Right renal cortex interstitium (tissue), 3 donors: ENCODE data around the gene SEM1. TPM values are rescaled to one million over a fixed set of nuclear protein-coding genes. Genes with fewer than 3 reads are reported as not detected.
"Not testable (repeated sequence)": the region's sequence is repeated elsewhere in the genome, so short reads cannot be mapped to it uniquely, and the experiment has no call there.

Source experiments
- DNase-seq, 3 donors: peaks; one replicate each; pipeline ENCODE4 v3.0.0-alpha.2; 2013; ENCODE audit warnings: low read depth in 3 of 3, low spot score in 2 of 3
- polyA plus RNA-seq, 3 donors: library from polyadenylated mRNA; unstranded; fragments of 120-200 nt; gene quantifications; one replicate each; pipeline ENCODE4 v1.2.1, GENCODE V29; 2013; ENCODE audit not compliant: insufficient read length in 3 of 3

Gene SEM1
- polyA plus RNA-seq, 3 donors: 238 to 250 (median 250) TPM

DNA sequence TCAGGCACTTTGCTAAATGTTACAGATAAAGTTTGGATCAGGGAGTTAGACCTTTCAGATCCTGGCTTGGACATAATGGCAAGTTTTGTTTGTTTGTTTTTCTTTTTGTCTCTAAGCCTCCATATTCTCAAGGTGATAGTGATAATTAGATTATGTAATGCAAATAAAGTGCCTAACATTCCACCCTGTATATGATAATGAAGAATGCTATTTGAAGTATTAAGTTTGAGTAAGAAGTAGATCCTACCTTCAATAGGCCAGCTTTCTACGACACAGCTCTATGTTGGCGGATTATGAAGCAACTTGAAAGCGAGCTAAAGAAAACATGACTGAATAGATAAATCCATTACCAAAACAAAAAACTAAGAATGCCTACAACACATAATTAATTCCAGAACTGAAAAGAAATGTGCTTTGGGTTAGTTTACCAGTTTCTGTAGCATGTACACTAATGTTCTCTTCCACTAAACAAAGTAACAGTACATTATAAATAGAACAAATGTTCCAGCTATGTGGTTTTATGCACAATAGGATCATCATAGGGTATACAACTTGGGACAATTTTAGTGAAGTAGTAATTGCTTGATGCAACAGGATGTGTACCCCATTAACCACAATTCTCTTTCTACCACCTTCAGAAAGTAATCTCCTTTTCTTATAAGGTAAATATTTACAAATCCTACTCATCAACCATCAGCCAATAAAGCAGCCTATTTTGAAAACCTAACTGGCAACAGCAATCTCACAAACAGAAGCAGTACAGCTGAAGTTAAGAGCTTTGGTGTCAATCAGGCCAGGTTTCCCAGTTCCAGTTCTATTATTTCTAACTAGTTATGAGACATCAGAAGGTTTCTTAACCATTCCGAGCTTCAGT lies 1.5 kb downstream of the SEM1 start:
- no peak for DNase-seq

DNA sequence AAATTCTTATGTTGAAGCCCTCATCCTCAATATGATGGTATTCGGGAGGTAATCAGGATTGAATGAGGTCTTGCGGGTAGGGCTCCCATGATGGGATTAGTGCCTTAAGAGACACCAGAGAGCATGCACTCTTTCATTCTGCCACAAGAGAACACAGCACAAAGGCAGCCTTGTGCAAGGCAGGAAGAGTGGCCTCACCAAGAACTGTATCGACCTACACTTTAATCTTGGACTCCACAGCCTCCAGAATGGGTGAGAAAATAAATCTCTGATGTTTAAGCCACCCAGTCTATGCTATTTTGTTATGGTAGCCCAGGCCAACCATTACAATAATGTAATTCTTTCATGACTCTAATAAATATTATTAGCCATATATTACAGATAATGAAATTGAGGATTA lies 8.4 kb downstream of the SEM1 start:
- no peak for DNase-seq

DNA sequence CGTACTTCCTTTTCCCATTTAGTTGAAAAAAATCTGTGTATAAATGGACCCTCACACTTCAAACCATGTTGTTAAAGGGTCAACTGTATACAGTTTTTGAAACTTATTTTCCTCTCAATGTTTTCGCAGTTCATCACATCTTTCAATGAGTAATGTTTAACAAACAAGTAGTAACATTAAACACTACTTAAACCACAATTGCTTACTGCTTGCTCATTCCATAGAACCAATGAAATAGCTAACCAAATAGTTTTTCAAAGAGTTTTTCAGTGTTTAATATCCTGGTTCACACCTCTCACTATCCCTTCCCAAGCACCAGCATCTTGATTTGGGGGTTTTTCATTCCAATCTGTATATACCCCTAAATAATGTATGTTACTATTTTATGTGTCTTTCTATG lies 9.1 kb downstream of the SEM1 start:
- DNase-seq: no peak

DNA sequence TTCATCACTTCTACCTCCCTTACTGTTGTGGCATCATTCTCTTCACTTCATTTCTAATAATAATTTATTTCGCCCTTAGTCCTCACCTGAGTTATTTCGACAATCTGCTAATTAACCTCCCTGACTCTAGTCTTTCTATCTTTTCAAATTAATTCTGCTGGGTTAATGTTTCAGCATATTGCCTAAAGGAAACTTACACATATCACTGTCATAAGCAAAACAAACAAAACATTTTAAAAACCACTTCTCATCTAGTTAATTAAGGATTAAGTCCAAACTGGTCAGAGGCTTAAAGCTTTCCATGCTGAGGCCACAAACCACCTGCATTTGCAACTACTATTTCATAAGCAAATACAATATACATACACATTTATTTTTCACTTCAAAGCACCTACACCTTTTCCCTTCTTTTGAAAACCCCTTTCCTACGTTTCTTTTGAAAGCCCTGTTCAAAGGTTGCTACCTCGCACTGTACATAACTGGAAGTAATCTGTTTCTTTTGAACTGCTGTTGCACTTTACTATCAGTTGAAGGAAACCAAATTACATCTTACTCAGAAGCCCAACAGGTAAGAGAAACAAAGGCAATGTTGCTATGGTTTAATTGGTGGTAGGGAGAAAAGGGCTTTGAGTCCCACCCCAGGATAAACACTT lies 10.3 kb downstream of the SEM1 start:
- DNase-seq: no peak

DNA sequence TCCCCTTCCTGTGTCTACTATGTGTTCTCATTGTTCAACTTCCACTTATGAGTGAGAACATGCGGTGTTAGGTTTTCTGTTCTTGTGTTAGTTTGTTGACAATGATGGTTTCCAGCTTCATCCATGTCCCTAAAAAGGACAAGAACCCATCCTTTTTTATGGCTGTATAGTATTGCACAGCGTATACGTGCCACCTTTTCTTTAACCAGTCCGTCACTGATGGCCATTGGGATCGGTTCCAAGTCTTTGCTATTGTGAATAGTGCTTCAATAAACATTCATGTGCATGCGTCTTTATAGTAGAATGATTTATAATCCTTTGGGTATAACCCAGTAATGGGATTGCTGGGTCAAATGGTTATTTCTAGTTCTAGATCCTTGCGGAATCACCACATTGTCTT lies 11.2 kb downstream of the SEM1 start:
- not testable (repeated sequence) for DNase-seq

DNA sequence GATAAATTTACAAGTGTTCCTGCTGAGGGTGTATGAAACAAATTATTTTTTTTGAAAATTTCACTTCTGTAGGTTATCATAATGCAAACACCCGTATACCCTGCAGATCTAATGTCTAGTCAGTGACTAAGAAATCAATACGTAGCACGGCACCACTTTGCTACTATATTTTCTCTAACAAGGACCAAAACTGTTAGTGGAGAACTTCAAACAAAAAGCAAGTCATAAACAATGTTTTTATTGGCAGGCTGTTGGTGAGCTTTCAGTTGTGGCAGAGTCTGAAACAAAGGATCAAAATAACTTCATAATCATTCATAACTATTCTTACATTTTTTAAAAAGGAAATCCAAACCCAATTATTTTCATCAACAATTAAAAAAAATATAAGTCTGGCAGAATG lies 11.8 kb downstream of the SEM1 start:
- DNase-seq: no peak

DNA sequence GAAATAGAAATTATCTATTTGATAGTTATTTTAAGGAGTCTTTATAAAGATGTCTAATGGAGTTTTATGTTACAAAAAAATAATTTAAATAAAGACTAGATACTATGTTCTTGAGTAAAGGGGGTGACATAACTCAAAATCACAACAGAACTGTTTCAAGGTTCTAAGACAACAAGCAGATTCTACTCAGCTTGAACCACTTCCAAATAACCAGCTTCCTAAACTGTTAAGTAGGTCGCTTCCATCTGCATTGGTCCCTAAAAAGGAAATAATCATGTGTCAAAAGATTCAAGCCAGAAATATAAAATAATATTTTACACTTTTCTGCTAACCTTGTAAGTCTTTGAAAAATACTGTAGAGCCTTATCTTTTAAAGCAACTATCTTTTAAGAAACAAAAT lies 14.1 kb downstream of the SEM1 start:
- DNase-seq: no peak

DNA sequence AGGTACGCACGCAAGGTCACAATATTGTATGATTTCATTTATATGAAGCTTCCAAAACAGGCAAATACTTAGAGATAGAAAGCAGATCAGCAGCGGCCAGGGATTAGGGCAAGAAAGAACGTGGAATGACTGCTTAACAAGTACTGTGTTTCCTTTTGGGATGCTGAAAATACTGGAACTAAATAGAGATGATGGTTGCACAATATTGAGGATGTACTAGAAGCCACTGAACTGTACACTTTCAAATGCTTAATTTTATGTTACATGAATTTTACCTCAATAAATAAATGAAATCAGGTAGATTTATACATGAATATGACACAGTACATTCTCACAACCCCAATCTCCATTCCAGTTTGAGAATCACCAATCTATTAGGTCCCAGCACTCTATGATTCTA lies 15.6 kb downstream of the SEM1 start:
- no peak for DNase-seq

DNA sequence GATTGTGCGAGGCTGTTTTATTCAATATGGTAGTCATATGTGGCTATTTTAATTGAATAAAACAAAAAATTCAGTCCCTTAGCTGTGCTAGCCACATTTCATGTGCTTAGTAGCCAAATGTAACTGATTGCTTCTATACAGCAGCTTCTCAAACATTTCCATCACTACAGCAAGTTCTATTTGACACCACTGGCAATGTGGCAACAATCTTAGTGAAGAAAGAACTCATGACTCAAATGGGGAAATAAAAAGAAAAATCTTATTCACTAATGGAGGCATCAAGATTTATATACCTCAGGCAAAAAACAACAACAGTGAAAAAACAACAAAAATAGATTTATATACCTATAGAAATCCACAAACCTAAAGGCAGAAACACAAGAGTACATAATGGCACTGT lies 17.9 kb downstream of the SEM1 start:
- no peak for DNase-seq

DNA sequence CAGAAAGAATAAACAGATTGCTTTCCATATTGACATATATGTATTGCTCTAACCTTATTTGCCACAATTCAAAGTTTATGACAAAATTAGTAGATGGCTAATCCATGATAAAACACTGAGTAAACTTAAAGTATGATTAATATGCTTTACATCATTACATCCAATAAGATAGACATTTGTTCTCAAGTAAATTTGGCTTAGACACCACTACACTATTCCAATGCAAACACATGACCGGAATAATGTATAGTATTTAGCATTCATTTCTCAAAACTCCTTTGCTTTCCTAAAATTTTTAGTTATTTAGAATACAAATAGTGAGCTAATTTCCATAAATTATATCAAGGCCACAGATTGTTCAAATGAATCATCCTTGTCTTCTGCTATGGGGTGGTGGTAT lies 20.2 kb downstream of the SEM1 start:
- DNase-seq: no peak

DNA sequence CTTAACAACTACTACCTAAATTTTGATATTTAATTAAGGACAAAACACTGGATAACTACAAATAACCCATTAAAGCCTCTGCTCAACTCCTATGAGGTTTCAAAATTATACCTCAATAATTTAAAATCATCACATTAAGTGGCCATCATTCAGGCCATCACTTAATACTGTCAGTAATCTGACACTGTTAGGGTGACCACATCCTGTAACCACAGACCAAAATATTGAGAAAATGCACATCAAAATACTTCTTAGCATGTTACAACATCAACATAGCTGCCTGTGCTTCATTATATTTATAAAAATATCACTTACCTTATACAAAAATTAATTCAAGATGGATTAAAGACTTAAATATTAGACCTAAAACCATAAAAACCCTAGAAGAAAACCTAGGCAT lies 23.3 kb downstream of the SEM1 start:
- DNase-seq: no peak

DNA sequence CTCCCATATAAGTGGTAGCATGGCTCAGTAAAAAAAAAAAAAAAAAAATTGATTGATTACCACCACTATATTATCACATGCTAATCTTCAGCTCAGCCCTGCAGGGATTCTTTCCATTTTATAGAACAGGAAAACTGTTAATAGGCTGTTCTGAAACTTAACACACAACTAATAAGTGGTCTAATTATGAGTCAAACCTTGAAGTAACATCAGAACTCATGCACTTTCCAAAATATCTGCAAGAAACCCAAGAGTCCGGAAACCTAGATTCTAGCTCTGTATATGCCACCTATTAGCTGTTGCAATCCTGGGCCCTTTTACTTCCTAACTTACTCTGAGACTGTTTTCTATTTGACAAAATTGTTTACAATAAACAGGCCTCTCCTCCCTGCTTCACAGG lies 23.9 kb downstream of the SEM1 start:
- DNase-seq: no peak

DNA sequence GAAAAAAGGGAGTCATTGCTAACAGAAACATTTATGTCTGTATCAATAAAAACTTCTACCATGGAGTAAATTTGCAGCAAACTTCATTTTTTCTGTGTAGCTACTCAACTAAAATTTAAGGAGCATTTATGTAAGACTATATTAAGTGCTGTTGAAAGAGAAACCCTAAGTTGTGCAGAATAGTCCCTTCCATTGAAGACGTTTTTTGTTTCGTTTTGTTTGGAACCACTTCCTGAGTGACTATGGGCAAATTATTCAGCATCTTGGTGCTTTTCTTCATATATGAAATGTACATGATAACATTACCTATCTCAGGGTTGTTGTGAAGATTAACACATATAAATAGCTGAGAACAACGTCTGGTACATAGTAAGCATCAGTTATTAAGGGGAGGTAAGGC lies 24.3 kb downstream of the SEM1 start:
- DNase-seq: no peak

DNA sequence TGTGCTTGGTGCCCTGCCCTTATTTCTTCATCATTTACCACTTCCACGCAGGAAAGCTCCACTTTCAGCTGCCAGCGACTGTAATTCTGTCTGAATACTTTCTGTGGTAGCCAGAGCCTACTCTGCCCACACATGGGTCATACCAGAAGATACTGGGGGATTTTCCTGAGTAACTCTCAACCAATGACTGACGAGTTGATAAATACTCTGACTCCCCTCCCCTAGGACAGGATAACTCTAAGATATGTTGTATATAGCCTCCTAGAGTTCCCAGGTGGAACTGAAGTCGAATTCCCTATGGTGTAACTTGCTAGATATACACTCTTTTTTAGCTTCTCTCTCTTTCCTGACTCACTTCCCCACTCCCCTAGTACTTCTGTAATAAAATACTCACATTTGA lies 29.8 kb downstream of the SEM1 start:
- no peak for DNase-seq

DNA sequence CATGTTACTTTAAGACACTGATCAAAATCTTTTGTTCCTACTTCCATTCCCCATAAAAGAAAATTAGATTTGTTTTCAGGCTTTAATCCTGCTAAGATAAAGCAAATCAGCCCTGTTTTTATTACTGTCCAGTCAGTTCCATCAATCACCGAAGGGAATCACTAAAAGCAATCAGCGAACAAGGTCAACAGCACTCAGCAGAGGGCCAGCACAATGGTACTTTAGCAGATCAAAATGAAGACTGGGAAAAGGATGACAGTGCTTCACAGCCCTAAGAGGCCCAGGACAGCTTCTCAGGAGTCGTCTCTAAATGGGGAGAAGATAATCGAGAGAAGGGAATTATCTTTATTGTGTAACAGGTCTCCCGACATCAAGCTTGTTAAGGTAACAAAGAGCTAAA lies 32.7 kb downstream of the SEM1 start:
- DNase-seq: no peak

DNA sequence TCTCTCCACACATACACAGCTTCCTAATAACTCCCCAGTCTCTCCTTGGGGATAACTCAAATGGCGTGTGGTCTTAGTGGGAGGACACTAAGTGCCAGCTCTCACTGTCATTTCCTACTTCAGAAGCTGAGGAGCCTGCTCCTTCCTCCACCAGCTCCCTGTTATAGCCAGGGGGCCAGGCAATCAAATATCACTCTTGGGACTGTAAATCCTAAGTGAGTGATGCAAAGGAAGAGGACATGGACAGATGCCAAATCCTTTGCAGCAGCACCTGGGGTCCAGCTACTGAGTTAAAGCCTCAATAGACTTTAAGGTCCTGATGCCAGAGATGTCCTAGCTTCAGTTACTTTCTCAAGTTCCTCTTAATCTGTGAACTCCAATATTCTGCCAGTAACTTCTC lies 34.1 kb downstream of the SEM1 start:
- no peak for DNase-seq

DNA sequence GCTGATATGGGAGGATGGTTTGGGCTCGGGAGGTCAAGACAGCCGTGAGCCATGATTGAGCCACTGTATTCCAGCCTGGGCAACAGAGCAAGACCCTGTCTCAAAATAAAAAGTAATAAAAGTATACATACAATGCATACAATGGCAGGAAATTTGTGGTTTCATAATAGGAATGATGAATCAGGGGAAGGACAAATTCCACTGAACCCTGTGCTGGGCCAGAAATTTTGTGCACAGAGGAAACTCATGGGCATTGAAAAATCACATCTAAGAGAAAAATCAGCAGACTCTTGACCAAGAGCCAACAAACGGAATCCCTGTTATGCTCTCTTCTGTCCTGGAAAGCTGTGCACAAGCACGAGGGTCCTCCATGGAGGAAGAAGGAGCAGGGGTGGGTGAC lies 35.1 kb downstream of the SEM1 start:
- DNase-seq: no peak

DNA sequence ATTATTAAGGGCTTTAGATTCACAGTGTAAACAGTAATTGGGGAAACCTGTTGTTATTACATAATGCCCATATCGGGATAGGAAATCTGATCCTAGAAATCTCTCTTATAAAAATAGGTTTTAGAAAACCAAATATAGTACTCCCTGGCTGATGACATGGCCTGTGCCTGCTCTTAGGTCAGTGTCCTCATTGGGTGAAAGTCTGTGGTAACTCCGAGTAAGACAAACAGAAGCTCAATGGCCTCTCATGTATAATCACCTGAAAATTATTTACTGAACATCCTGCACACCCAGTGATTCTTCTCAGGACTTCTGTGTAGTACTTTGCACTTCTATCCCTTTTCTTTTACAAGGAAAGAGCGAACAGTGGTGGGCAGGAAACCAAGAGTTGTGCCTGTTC lies 37.8 kb downstream of the SEM1 start:
- DNase-seq: no peak

DNA sequence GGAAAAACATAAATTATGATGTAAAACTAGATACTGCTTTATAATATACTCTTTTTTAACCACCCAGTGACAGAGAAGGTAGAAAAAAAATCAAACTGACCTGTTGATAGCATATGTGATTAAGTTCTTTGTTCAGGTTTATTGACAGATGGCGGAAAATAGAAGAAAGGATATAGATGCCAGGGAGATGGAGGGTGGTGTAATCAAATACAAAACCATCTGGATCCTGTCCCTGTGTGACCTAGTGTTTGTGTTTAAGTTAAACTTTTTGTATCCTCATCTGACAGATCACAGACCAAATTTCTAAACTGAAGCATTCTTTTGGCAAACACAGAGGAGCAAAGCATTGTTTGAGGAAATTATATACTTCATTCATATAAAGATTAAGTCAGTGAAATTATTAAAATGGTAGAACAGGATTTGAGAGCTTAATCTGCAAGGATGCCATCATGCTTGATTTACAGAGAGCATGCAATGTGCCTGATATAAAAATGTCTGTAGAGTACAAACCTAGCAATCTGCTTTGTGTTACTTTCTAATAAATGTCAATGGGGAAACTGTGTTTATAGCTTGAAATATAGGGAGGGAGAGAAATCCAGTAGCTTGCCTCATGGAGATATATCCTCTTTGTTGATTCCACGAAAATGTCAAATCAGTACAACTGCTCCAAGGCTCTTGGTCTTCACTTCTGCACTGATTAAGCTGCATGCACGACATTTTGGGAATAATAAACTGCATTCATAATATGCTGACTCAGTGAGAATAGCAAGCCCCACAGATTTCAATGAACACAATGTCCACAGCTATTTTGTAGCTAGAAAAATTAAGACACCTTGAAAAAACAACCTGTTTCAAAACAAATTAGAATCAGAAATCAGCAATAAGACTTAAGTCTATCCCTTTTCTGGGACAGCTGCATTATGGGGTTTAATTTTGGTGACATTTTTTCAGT lies 39.0 kb downstream of the SEM1 start:
- DNase-seq: no peak

DNA sequence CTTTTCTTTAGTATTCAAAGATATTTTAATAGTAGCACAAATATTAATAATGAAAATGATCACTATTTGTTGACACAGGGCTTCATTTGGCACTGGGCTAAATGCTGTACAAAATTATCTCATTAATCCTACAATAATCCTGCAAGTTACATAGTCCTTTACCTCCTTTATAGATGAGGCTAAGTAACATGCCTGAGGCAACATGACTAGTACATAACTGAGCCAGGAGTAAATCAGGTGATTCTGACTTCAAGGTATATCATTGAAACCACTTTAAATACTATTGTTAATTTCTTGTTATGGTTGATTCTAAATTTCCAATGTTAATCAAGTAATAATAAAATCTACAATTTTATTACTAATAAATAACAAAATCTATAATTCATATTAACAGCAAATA lies 39.8 kb downstream of the SEM1 start:
- DNase-seq: no peak

DNA sequence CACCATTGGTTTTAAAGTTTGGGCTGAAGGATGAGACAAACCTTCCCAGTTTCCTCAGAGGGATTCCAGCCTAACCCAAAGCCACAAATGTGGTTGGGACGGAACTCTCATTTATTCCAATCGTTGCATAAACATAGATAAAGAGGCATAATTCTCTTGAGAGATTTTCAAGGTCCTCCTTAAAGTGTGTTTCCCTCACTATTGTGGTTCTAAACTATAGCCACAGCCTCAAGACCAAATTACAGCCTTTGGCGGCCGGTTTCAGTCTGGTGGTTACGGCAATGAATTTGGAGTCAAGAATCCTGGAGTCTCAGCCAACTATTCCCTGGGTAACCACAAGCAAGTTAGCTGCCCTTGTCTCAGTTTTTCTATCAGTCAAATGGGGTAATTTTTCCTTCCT lies 42.6 kb downstream of the SEM1 start:
- no peak for DNase-seq
